HTR-8/SVneo (cell line): ENCODE measurements around the gene NTM.

Experiments used
- DNase-seq: peaks from one replicate; pipeline ENCODE4 v3.0.0; 2011; ENCODE audit warnings: low spot score, mixed read lengths; ENCODE audit not compliant: insufficient read length
- FAIRE-seq: peaks from 2 replicates; lab custom pipeline; 2011; peaks lifted over from hg19 to GRCh38; lab: Jason Lieb, UNC

NTM gene

DNA sequence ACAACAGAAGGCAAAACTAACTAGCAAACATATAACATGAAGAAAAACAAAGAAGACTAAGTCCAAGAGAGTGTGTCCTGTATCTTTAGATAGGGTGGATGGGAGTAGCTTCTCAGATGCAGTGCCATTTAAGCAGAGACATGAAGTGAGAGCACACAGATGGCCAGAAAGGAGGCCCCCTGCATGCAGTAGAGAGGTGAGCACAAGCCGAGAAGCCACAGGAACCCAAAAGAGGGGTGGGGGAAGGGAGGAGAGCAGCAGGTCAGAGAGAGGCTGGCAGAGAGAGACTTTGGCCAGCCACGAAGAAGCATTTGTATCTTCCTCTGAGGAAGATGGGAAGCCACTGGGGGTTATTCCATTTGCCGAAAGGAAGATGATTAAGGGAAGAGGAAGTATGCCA, 86.7 kb downstream of the NTM start:
- FAIRE-seq: no peak
- no peak for DNase-seq

DNA sequence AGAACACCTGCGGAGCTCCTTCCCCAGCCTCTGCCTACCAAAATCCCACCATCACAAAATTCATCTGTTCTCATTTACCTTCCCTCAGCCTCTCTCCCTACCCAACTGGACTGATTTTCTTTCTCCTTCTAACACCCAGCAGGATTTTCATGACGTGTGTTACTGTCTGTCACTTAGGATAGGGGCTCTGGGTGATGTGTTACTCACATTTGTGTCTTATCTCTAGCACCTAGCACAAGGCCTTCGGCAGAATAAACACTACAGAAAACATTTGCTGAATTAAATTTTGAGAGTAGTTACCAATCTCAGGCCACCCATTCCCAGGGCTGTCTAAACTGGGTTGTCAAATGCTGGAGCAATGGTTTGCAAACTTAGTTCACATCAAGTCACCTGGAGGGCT, 88.0 kb downstream of the NTM start:
- FAIRE-seq: no peak
- no peak for DNase-seq

DNA sequence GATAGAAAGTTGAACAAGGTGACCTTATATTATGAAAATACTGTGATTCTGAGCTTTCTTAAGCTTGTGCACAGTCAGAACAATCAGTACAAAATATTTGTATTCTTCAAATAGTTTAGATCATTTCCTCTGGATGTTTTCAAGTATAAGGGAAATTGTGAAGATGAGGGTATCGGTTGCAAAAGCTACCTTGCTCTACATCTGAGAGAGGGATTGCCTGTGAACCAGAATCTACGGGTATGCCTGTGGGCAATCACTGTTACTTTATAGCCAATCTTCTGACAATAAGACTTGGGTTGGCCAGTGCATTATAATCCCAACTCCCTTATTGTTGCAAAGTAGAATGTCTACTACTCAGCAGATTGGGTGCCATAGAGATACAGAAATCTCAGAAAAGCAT, 90.5 kb downstream of the NTM start:
- FAIRE-seq: no peak

GRCh38 chr11:131462622-131463021, 92.2 kb downstream of the NTM start:
- DNase-seq: no peak
- no peak for FAIRE-seq

More for the DNA sequence above, 90.5 kb downstream of the NTM start:
- DNase-seq: no peak

- FAIRE-seq: no peak
- DNase-seq: no peak
These were observed 92.7 kb downstream of the NTM start for GRCh38 chr11:131463162-131463561.

- no peak for FAIRE-seq
These were observed 93.4 kb downstream of the NTM start for GRCh38 chr11:131463649-131464425.

GRCh38 chr11:131464461-131464860, 94.0 kb downstream of the NTM start:
- FAIRE-seq: no peak
- DNase-seq: no peak

More at GRCh38 chr11:131463649-131464425, 93.4 kb downstream of the NTM start:
- DNase-seq: no peak

GRCh38 chr11:131465039-131465438, 94.6 kb downstream of the NTM start:
- DNase-seq: no peak
- no peak for FAIRE-seq

GRCh38 chr11:131465746-131466145, 95.3 kb downstream of the NTM start:
- DNase-seq (no peak), FAIRE-seq (no peak)

- DNase-seq (no peak), FAIRE-seq (no peak)
These were observed 97.4 kb downstream of the NTM start for GRCh38 chr11:131467645-131468394.

- no peak for DNase-seq
- FAIRE-seq: no peak
These were observed 98.2 kb downstream of the NTM start for GRCh38 chr11:131468565-131468964.

DNA sequence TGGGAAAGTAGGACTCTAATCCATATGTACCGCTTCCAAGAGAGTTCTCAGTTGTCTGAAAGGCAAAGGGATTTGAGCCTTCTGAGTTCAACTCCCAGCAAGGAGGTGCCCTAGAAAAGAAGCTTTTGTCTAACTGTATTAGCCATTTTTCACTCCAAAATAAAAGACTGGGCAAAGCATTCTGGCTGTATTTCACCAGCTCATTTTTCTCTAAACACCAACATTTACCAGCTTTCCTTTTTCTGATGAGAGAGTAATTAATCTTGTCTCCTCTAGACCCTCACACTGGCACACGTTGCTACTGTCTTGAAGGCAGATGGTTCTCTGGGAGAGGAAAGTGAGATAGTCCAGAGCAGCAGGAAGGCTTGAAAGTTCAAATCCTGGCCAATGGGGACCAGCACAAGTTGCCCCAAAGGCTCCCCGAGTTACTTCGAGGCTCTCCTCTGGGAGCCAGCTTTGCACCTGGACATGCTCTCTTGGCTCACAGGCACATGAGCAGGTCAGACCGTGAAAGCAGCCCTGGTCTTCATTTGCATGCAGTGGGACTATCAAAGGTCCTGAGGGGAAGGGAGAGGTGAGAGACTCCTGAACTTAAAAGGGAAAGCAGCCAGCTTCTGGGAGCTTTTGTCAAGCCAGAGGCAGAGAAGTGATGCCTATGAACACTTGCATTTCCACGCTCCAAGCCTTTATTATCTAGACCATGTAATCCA, 100.0 kb downstream of the NTM start:
- DNase-seq (no peak), FAIRE-seq (no peak)

DNA sequence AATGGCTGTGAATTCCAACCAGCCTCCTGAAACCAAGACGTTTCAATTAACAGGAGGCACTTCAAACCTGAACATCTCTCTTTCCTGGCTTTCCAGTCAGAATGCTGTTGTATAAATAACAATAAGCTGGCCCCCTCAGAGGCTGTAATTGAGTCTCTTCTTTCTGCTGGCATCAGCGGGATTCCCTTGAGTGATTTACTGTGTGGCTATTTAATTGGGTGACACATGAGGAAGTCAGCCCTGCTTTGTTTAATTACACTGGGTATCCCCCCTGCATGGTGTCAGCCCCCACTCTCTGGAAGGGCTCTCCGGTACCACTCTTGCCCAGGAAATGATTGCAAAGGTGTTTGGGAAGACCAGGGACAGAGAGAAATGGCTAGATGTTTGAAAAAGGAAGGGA, 101.6 kb downstream of the NTM start:
- DNase-seq: no peak
- FAIRE-seq: no peak

DNA sequence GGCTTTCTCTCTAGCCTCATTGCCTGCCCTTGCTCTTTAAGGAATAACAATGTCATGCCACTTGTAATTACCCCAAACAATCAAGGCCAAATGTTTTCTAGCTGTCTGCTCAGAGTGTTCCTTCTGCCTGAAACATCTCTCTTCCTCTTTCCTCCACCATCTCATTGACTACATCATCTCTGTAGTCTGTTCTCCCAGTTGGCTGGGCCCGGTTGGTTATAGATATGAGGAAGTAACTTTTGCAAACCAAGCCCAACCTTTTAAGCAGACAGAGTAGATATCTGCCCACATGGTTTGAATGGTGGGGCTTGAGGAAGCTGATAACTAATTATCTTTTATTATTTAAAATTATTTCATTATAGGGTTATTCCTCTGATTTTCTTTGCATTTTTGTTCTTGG, 104.5 kb downstream of the NTM start:
- DNase-seq (no peak), FAIRE-seq (no peak)

DNA sequence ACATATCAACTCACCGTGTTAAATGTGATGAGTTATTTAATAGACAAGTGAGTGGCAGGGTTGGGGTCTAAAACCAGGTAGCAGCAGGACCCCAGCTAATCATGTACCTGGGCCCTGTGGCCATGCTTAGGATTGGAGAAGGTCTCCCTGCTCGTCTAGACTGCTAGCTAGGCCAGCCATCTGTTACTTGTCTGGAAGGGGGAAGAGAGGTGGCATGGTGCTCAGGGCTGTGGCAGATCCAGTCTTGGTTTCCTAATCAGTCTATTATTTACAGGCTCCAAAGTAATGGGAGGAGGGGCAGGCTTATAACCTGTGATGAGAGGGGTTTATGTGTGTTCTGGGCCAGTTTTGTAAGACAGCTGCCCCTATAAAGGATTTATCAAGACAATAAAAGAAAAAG, 105.9 kb downstream of the NTM start:
- FAIRE-seq: no peak
- no peak for DNase-seq

DNA sequence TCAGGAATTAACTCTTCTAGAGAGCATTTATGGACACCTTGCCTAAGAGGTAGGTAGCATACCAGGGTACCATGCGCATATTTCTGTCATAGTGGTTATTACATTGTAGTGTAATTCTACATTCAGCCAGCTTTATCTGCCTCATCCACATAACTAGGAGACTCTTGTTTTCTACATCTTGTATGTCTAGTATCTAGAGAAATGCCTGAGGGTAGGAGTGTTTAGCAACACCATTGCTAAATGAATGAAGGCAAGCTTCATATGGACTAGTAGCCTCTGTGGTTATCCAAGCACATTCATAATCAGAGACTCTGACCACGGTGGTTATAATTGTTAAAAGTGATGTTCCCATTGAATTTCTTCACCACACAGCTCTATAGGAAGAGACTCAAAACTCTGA, 107.9 kb downstream of the NTM start:
- DNase-seq (no peak), FAIRE-seq (no peak)

DNA sequence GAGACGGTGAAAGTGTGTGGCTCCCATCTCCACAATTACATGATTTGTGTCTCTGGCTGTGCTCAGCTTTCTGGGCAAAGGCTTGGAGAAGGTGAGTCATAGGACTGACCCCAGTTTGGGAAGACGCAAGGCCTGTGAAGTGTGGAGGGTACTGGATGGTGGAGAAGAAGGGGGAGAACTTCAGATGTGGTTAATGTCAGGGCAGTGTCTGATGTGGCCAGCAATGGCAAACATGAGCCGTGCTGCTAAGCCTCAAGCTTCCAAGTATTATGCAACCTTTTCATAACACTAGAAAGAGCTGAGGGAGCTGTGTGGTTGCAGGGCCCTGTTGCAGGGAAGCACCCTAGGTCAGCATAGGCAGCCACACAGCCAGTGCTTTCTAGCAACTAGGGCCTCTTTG, 110.9 kb downstream of the NTM start:
- DNase-seq (no peak), FAIRE-seq (no peak)

- DNase-seq: no peak
- no peak for FAIRE-seq
These were observed 111.6 kb downstream of the NTM start for GRCh38 chr11:131481971-131482370.

DNA sequence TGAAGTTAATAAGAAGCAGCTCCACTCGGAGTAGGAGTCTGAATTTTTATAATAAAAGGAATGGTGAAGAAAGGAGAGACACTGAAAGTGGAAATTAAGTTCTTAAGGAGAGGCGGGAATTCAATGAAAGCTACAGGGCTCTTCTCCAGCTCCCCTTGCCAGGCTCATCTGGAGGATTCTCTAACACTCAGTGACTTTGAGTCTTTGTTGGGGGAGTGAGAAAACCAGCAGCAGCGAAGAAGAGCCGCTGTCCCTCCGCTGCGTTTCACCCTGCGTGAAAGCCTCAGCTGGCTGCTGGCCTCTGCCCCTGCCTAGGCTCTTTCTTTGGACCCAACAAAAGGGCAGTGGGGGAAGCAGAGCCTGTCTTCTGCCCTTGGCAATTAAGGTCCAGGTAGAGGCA, 113.0 kb downstream of the NTM start:
- no peak for FAIRE-seq
- no peak for DNase-seq

GRCh38 chr11:131483877-131484276, 113.5 kb downstream of the NTM start:
- no peak for DNase-seq
- FAIRE-seq: no peak

GRCh38 chr11:131486100-131486499, 115.7 kb downstream of the NTM start:
- FAIRE-seq: no peak
- DNase-seq: no peak
